Colon (tissue), 2 donors: Measurements from ENCODE around the gene NT5C1A.

Experiments
- FAIRE-seq: peaks from 2 replicates; lab custom pipeline; 2012; peaks lifted over from hg19 to GRCh38; lab: Jason Lieb, UNC
- donor health status: control.
- donor health status: control.

Gene NT5C1A

GRCh38 chr1:39659110-39659509 is 12.8 kb downstream of the NT5C1A start:
- no peak for FAIRE-seq

GRCh38 chr1:39657923-39658485 is 13.9 kb downstream of the NT5C1A start:
- FAIRE-seq, result no peak

GRCh38 chr1:39657402-39657801 is 14.5 kb downstream of the NT5C1A start:
- FAIRE-seq, result no peak

- no peak for FAIRE-seq
Measured at GRCh38 chr1:39656391-39656790, 15.5 kb downstream of the NT5C1A start.

GRCh38 chr1:39655578-39656268 is 16.2 kb downstream of the NT5C1A start:
- FAIRE-seq, result no peak

DNA sequence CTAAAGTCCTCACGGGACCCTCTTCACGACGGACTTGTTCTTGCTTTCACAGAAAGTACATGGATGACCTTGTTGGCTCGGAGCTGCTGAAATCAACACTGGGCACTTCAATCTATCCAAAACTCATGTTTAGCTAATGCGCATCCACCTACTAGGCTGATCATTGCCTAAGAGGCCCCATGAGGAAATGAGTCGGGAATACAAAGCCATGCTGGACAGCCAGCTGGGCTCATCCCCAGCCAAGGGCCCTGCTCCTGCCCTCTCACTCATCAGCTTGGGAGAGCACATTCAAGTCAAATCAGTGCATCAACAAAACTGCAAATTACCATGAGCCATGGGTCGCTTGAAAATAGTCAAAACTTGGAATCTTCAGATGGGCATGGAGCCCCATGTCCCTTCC is 17.6 kb downstream of the NT5C1A start:
- FAIRE-seq, result no peak

DNA sequence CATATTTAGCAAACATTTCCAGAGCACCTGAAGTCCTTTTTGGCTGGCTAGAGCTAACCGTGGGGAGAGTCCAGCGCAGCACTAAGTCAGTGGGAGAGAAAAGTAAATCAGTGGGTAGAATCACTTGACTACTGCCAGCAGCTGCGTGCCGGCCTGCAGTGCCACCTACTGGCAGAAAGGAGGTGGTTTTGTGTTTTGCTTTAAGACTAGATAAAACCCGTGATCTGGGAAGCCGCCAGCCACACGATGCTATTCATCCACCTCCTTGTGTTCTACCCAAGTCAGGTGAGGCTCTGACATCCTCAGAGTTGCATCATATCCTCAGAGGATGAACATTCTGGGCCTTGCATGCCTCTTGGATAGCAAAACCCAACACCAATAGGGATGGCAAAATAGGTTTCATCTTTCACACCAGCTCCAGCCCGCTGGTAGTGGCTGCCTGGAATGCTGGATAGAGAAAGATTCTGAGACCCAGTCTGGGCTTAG is 18.3 kb downstream of the NT5C1A start:
- no peak for FAIRE-seq

DNA sequence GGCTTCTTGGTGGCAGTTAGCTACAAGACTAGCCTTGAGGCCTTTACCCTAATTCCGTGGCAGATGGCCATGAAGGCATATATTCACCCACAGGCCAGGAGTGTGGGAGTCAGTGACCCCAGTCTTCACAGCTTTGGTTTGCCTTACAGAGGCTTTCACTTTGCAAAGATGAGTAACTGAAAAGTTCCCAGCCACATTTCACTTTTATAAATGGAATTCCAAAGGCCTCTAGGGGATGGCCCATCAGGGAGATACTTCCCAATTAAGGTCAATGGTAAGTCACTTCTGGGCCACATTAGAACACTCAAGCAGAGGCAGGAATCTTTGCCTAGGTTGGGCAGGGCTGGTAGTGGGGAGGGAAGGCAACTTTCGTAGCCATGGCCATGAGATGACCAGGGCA is 19.4 kb downstream of the NT5C1A start:
- FAIRE-seq, result no peak

GRCh38 chr1:39652105-39652504 is 19.8 kb downstream of the NT5C1A start:
- FAIRE-seq, result no peak

DNA sequence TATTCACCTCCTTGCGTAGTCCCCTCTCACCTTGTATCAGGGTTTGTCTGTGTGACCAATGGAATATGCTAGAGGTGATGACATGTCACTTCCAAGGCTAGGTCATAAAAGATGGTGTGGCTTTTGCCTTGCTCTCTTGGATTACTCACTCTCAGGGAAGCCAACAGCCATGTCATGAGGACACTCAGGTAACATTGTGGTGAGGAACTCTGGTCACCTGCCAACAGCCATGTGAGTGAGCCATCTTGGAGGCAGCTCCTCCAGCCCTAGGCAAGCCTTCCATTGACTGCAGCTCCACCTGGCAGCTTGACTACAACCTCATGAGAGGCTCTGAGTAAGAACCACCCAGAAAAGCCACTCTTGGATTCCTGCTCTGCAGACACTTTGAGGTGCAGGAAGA is 21.5 kb downstream of the NT5C1A start:
- no peak for FAIRE-seq

- FAIRE-seq, result no peak
Measured at GRCh38 chr1:39649636-39650185, 22.2 kb downstream of the NT5C1A start.

- FAIRE-seq, result no peak
Measured at GRCh38 chr1:39648496-39648895, 23.4 kb downstream of the NT5C1A start.

- FAIRE-seq, result no peak
Measured at GRCh38 chr1:39647247-39647646, 24.7 kb downstream of the NT5C1A start.

DNA sequence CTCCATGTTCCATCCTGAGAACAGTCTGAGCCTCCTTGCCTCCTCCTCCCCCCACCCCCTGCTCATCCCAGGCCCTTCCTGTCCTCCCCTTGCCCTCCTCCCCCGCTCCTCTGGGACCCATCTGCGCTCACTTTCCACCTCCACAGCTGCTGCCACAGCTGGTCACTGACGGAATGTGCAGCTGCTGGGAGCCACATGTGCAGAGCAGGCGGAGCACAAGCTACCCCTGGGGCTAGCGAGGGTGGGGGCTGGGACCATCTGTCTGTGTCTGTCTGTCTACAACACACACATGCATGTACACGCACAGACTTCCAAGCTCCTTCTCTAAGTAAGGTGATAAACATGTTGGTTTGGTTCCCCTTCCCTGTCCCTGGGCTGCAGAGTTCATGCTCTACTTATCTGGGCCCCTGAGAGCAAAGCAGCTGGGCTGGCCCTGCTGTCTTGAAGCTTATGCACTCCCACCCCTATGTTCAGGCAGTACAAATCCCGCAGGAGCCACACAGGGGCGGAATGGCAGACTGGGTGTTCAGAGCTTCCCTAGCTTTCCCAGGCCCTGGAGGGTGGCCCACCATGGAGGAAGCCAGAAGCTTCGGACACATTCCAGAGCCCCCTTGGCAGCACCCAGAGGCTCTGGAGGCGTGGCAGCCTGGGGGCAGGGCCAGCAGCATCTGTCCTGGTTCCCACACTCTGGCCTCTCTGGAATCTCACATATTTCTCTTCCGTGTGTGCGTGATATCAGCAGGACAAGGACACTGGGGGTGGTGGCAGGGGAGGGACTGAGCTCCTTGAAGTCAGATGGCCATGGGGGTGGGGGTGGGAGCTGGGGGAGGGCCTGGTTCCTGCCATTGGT is 25.4 kb downstream of the NT5C1A start:
- no peak for FAIRE-seq

DNA sequence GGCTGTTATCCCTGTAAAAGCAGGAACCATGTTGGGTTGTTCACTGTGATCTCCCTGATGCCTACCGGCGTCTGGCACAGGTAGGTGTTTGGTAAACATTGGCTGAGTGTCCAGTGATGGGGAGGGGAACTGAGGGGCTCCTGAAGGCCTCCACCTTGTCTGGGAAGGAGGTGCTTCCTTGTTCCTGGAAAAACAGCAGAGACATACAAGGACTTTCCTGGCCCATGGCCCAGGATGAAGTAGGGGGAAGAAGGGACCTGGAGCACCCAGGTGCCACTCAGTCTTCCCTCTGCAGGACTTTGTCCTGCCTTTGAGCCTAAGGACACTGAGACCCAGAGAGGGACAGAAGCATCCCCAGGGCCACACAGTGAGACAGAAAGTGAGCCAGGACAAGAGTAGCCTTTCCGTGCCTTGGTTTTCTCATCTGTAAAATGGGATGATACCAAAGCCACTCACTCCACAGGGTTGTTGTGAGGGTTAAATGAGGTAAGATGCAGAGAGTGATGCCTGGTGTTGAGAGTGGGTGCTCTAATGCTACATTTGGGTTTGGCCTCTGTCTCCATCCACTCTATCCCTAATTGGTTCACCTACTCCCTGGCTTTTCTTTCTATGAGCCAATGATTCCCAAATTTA is 26.4 kb downstream of the NT5C1A start:
- FAIRE-seq, result no peak

DNA sequence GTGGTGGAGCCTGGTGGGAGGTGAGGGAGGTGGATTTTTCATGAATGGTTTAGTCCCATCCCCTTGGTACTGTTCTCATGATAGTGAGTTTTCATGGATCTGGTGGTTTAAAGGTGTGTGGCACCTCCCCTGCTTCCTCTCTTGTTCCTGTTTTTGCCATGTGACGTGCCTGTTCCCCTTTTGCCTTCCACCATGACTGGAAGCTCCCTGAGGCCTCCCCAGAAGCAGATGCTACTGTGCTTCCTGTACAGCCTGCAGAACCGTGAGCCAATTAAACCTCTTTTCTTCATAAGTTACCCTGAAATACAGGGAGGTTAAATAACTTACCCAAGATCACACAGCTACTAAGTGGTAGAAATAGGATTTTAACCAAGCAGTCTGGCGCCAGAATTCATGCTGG is 28.2 kb downstream of the NT5C1A start:
- FAIRE-seq, result no peak

- no peak for FAIRE-seq
Measured at GRCh38 chr1:39642796-39643195, 29.1 kb downstream of the NT5C1A start.

DNA sequence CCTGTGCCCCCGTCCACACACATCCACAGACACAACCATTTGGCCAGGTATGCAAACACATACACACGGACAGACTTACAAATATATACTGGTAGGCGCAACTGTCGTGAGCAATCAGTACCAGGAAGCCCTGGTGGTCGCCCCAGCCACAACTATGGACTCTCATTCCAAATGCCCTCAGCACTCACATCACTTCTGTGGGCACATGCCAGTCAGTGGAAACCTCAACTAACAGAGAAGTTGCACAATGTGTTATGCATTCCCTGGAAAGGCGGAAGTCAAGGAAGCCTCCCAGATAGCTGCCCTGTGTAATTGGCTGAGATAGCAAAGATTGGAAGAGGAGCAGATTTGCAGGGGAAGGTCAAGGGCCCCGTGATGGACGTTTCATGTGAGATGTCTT is 31.0 kb downstream of the NT5C1A start:
- FAIRE-seq, result no peak

GRCh38 chr1:39639305-39640130 is 32.4 kb downstream of the NT5C1A start, which contains the start of gene HEYL:
TSS of gene HEYL (minus strand) at chr1:39639643. CDS start at chr1:39639625, 18 bp downstream.
- no peak for FAIRE-seq

- FAIRE-seq, result no peak
Measured at GRCh38 chr1:39638965-39639304, 33.0 kb downstream of the NT5C1A start.

DNA sequence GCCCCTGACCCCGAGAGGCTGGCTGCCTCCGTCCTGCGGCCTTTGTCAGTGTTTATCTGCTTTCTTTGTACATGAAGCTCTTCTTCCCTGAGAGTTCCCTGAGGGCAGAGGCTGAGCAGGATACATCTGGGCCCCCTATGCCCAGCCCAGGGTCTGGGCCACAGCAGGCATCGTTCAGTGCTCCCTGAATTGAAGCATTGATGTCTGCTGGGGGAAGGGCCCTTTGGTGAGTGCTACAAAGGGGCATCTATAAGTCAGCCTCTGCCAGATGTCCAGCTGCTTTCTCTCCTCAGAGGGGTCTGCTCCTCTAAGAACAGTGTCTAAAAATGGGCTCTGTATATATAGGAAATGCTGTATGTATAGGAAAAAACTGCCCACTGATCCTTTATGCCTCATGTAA is 34.5 kb downstream of the NT5C1A start:
- FAIRE-seq, result no peak

GRCh38 chr1:39635871-39636210 is 36.1 kb downstream of the NT5C1A start:
- no peak for FAIRE-seq
